CD14-positive monocyte (primary cell): ENCODE data around the gene ATP2C2. TPM values are rescaled to one million over a fixed set of nuclear protein-coding genes. Genes with fewer than 3 reads are reported as not detected.

ENCODE experiments used
- DNase-seq, 3 donors: peaks; one replicate each; pipeline ENCODE4 v3.0.0-alpha.2; 2011 to 2022
- H2AFZ ChIP-seq: 2 replicates; pipeline ENCODE4 v1.6.0; 2012; ENCODE audit warnings: mild to moderate bottlenecking, low read depth, low read length, inconsistent platforms; ENCODE audit not compliant: insufficient read depth, poor library complexity, severe bottlenecking
- H3K27ac ChIP-seq, 2 donors: 1 replicate in 1 of 2; 2 replicates in 1 of 2; pipeline ENCODE4 v1.5.1; 2012 to 2013; ENCODE audit warnings: low read length in 2 of 2, control low read depth in 1 of 2, inconsistent platforms in 1 of 2, low read depth in 1 of 2, mild to moderate bottlenecking in 1 of 2
- H3K27me3 ChIP-seq, 2 donors: one replicate each; pipeline versions ENCODE4 v1.6.0 to v1.6.1; 2011 to 2013; ENCODE audit warnings: low read length in 2 of 2; ENCODE audit not compliant: control insufficient read depth in 2 of 2, insufficient read depth in 2 of 2
- H3K36me3 ChIP-seq, 2 donors: replicated peaks in 1 of 2; 1 replicate in 1 of 2; 2 replicates in 1 of 2; pipeline versions ENCODE4 v1.5.1 to v1.6.1; 2012 to 2013; ENCODE audit warnings: low read length in 2 of 2, control low read depth in 1 of 2, inconsistent platforms in 1 of 2, mild to moderate bottlenecking in 1 of 2; ENCODE audit not compliant: insufficient read depth in 2 of 2, control insufficient read depth in 1 of 2
- H3K4me1 ChIP-seq, 2 donors: 1 replicate in 1 of 2; 2 replicates in 1 of 2; pipeline versions ENCODE4 v1.5.1 to v1.6.1; 2012 to 2013; ENCODE audit warnings: low read length in 2 of 2, control low read depth in 1 of 2, inconsistent platforms in 1 of 2, mild to moderate bottlenecking in 1 of 2, moderate library complexity in 1 of 2; ENCODE audit not compliant: insufficient read depth in 2 of 2, control insufficient read depth in 1 of 2
- H3K4me2 ChIP-seq: replicated peaks from 2 replicates; pipeline ENCODE3; 2012; ENCODE audit warnings: low read length, moderate library complexity, mild to moderate bottlenecking; ENCODE audit not compliant: poor library complexity, severe bottlenecking; ENCODE audit errors: extremely low read depth
- H3K4me3 ChIP-seq, 3 experiments: fragments of 200-600 bp in 1 of 3; sonication (generic) in 1 of 3; replicated peaks in 1 of 3; 1 replicate in 2 of 3; 2 replicates in 1 of 3; pipeline ENCODE4 v1.5.1; 2011 to 2013; ENCODE audit warnings: low read length in 3 of 3, mild to moderate bottlenecking in 3 of 3, control low read depth in 2 of 3, low read depth in 2 of 3, inconsistent platforms in 1 of 3, moderate library complexity in 1 of 3
- H3K79me2 ChIP-seq: 2 replicates; pipeline ENCODE4 v1.6.0; 2012; ENCODE audit warnings: mild to moderate bottlenecking, control low read depth, inconsistent platforms, low read length, moderate library complexity; ENCODE audit not compliant: insufficient read depth
- H3K9ac ChIP-seq: 2 replicates; pipeline ENCODE4 v1.6.0; 2017; ENCODE audit warnings: low read length, mild to moderate bottlenecking; ENCODE audit not compliant: insufficient read depth, poor library complexity, severe bottlenecking
- H3K9me3 ChIP-seq, 2 donors: replicated peaks in 1 of 2; 1 replicate in 1 of 2; 2 replicates in 1 of 2; pipeline versions ENCODE4 v1.5.1 to v1.6.1; 2012 to 2013; ENCODE audit warnings: low read length in 2 of 2, control low read depth in 1 of 2; ENCODE audit not compliant: control insufficient read depth in 1 of 2, insufficient read depth in 1 of 2
- H4K20me1 ChIP-seq: 2 replicates; pipeline ENCODE4 v1.6.0; 2012; ENCODE audit warnings: mild to moderate bottlenecking, low read length, control low read depth, moderate library complexity; ENCODE audit not compliant: insufficient read depth
- H3K27ac Mint-ChIP-seq, 7 donors: one replicate each; pipeline ENCODE4 v1.8.0; 2020; ENCODE audit warnings: mild to moderate bottlenecking in 7 of 7, mixed read lengths in 7 of 7, moderate library complexity in 6 of 7, inconsistent platforms in 2 of 7
- H3K27me3 Mint-ChIP-seq, 3 donors: one replicate each; pipeline ENCODE4 v1.8.0; 2021 to 2022; ENCODE audit warnings: low read depth in 3 of 3, mild to moderate bottlenecking in 3 of 3, mixed read lengths in 3 of 3, moderate library complexity in 3 of 3, inconsistent platforms in 1 of 3
- H3K36me3 Mint-ChIP-seq, 2 donors: one replicate each; pipeline ENCODE4 v1.8.0; 2020; ENCODE audit warnings: mixed read lengths in 2 of 2, inconsistent platforms in 1 of 2, mild to moderate bottlenecking in 1 of 2
- H3K4me1 Mint-ChIP-seq: one replicate; pipeline ENCODE4 v1.8.0; 2020; ENCODE audit warnings: mild to moderate bottlenecking, mixed read lengths
- H3K4me3 Mint-ChIP-seq, 2 donors: one replicate each; pipeline ENCODE4 v1.8.0; 2020; ENCODE audit warnings: mild to moderate bottlenecking in 2 of 2, mixed read lengths in 2 of 2, moderate library complexity in 1 of 2
- H3K9me3 Mint-ChIP-seq, 7 donors: one replicate each; pipeline ENCODE4 v1.8.0; 2020 to 2022; ENCODE audit warnings: mixed read lengths in 7 of 7, mild to moderate bottlenecking in 6 of 7, moderate library complexity in 6 of 7, inconsistent platforms in 2 of 7
- WGBS: methylation state at CpG from one replicate; pipeline ENCODE4 v1.1.5; 2013; ENCODE audit warnings: missing lambda C conversion rate; ENCODE audit not compliant: insufficient coverage; 5-methylcytosine and 5-hydroxymethylcytosine counted together
- intact Hi-C, 2 donors: fragments of 100-400 bp; cut with micrococcal nuclease; formaldehyde crosslinking; loops; one replicate each; pipeline versions ENCODE4 v1.15.0 to v1.15.1; 2023
- polyA plus RNA-seq, 3 donors: library from polyadenylated mRNA; depleted of rRNA in 1 of 3; unstranded in 2 of 3; stranded (reverse) in 1 of 3; fragments of 300-500 nt in 2 of 3; fragments of >200 nt in 1 of 3; fragmentation: Illumina TruSeq in 2 of 3; gene quantifications; 1 replicate in 2 of 3; 2 replicates in 1 of 3; pipeline ENCODE4 v1.2.3, GENCODE V29; 2012 to 2021
- TF ChIP-seq, protein P1 (sequence below): fragments of 200-600 bp; IDR thresholded peaks from one replicate; pipeline ENCODE4 v1.8.0; 2022; ENCODE audit warnings: antibody characterized with exemption, mild to moderate bottlenecking

The ATP2C2 gene
- polyA plus RNA-seq, 3 donors = 0.05 TPM; not detected in 2

DNA sequence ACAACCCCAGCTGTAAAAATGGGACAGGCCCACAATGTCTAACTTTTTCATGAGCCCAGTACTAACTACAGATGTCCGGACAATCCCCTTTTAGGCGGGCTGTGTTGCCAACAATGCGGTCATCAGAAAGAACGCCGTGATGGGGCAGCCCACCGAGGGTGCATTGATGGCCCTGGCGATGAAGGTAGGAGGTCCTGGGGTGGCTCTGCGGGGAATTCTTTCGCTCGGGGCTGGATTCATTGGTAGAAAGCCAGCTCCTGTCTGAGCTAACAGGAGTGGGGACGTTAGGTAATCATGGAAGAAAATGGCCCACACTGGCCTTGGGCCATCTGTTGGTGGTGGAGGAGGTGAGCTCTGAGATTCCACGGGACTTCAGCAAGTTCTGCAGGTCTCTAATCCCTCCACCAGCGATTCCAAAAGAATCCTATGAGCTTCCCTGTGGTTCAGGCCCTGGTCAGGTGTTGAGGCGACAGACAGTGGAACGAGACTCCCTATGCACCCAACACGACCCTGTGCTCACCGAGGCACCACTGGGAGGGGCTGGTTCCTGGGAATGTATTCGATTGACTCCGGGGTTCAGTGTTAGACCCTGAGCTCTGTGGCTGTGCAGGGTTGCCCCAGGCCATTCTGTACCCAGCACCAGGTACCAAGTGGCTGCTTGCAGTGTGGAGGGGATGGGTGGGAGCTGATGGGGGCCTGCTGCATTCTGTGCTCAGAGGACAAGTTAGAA, 74.2 kb downstream of the ATP2C2 start:
- TF ChIP-seq, protein P1, sequence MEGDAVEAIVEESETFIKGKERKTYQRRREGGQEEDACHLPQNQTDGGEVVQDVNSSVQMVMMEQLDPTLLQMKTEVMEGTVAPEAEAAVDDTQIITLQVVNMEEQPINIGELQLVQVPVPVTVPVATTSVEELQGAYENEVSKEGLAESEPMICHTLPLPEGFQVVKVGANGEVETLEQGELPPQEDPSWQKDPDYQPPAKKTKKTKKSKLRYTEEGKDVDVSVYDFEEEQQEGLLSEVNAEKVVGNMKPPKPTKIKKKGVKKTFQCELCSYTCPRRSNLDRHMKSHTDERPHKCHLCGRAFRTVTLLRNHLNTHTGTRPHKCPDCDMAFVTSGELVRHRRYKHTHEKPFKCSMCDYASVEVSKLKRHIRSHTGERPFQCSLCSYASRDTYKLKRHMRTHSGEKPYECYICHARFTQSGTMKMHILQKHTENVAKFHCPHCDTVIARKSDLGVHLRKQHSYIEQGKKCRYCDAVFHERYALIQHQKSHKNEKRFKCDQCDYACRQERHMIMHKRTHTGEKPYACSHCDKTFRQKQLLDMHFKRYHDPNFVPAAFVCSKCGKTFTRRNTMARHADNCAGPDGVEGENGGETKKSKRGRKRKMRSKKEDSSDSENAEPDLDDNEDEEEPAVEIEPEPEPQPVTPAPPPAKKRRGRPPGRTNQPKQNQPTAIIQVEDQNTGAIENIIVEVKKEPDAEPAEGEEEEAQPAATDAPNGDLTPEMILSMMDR = no peak
- Histone ChIP-seq H3K79me2 (no peaks in the 10 kb centered on the region), H3K27ac (no peak overlapping the region), H3K4me2 (no peak overlapping the region), H3K36me3 (no peaks in the 10 kb centered on the region), H3K9me3 (no peaks in the 10 kb centered on the region), H2AFZ (no peak overlapping the region), H3K4me3 (no peak overlapping the region), H3K4me1 (no peaks in the 10 kb centered on the region), H3K9ac (no peak overlapping the region), H3K27me3 (peaks cover 0 to 12% of the 10 kb centered on the region in 2 donors), H4K20me1 (no peaks in the 10 kb centered on the region)
- H3K4me3 Mint-ChIP-seq = peak overlapping the region in 1 of 2 donors; percentile 6
- H3K27ac Mint-ChIP-seq = peak overlapping the region in 1 of 7 donors; percentile 66
- peaks cover 23 to 37% (median 34%) of the 10 kb centered on the region in 3 donors for H3K27me3 Mint-ChIP-seq
- no peak for DNase-seq
- intact Hi-C loops = no loop called here
- H3K4me1 Mint-ChIP-seq = no peaks in the 10 kb centered on the region
- no peaks in the 10 kb centered on the region for H3K36me3 Mint-ChIP-seq
- 94% methylated on average over 13 of the region's 19 CpGs for WGBS
- peaks cover 0 to 2% (median 0%) of the 10 kb centered on the region in 7 donors for H3K9me3 Mint-ChIP-seq

DNA sequence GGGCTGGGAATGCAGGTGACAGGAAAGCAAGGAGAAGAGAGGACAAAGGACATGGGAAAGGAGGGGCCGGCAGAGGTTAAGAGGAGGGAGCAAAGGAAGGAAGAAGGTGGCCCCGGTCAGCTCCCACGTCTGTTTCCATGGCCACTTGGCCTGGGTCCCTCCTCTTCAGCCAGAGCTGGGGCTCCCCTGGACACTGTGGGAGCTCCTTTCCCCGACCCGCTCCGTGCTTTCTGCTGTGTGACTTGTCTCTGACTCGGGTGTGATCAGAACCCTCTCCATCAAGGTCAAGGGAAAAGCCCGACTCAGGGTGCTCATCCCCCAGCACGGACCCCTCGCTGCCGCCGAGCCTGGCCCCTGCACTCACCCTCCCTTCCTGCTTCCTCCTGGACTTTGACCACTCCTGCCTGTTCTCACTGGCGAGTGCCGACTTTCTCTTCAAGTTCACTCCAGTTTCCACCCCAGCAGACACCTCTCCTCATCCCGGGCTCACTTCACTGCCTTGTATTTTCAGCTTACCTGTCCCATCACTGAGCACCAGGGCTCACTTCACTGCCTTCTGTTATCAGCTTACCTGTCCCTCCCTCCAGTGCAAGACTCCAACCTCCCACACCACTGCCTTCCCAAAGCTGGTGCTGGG, 74.9 kb downstream of the ATP2C2 start:
- no peak for DNase-seq
- Histone ChIP-seq H3K9ac (no peak overlapping the region), H3K4me3 (no peak overlapping the region), H3K36me3 (no peaks in the 10 kb centered on the region), H3K4me2 (no peak overlapping the region), H3K79me2 (no peaks in the 10 kb centered on the region), H2AFZ (no peak overlapping the region), H3K4me1 (no peaks in the 10 kb centered on the region), H3K27ac (no peak overlapping the region), H4K20me1 (no peaks in the 10 kb centered on the region), H3K9me3 (no peaks in the 10 kb centered on the region), H3K27me3 (peaks cover 0 to 12% of the 10 kb centered on the region in 2 donors)
- Mint-ChIP-seq H3K9me3 (peaks cover 0 to 2% (median 0%) of the 10 kb centered on the region in 7 donors), H3K4me3 (peak overlapping the region in 1 of 2 donors; percentile 51), H3K27ac (peak overlapping the region in 1 of 7 donors; percentile 66), H3K4me1 (no peaks in the 10 kb centered on the region), H3K36me3 (no peaks in the 10 kb centered on the region), H3K27me3 (peaks cover 23 to 37% (median 34%) of the 10 kb centered on the region in 3 donors)
- intact Hi-C loops = no loop called here
- 24% methylated on average over 15 of the region's 15 CpGs for WGBS
- TF ChIP-seq, protein P1 = no peak
